Neutrophil (primary cell): ENCODE data around the gene PNLIPRP2.

Source experiments
- H3K27ac ChIP-seq: fragments of 200-600 bp; sonication (generic); 2 replicates; pipeline ENCODE4 v1.5.1; 2016; ENCODE audit warnings: mild to moderate bottlenecking, moderate library complexity
- H3K27me3 ChIP-seq: fragments of 200-600 bp; sonication (generic); 2 replicates; pipeline ENCODE4 v1.6.0; 2016; ENCODE audit warnings: mild to moderate bottlenecking
- H3K36me3 ChIP-seq: fragments of 200-600 bp; sonication (generic); 2 replicates; pipeline ENCODE4 v1.5.1; 2017
- H3K4me1 ChIP-seq, 2 experiments: fragments of 200-600 bp in 1 of 2; sonication (generic) in 1 of 2; 1 replicate in 1 of 2; 2 replicates in 1 of 2; pipeline versions ENCODE4 v1.5.1 to v1.6.1; 2013 to 2016; ENCODE audit warnings: low read depth in 1 of 2, low read length in 1 of 2, mild to moderate bottlenecking in 1 of 2, moderate library complexity in 1 of 2; ENCODE audit not compliant: control insufficient read depth in 1 of 2, insufficient read depth in 1 of 2
- H3K4me3 ChIP-seq, 2 experiments: fragments of 200-600 bp in 1 of 2; sonication (generic) in 1 of 2; 1 replicate in 1 of 2; 2 replicates in 1 of 2; pipeline ENCODE4 v1.5.1; 2013 to 2016; ENCODE audit warnings: low read depth in 1 of 2, low read length in 1 of 2, mild to moderate bottlenecking in 1 of 2, moderate library complexity in 1 of 2
- H3K9me3 ChIP-seq: fragments of 200-600 bp; sonication (generic); 2 replicates; pipeline ENCODE4 v1.5.1; 2016
- CTCF ChIP-seq: fragments of 200-600 bp; sonication (generic); IDR thresholded peaks from 2 replicates; pipeline ENCODE4 v1.5.1; 2016; ENCODE audit warnings: antibody characterized with exemption

Gene PNLIPRP2

GRCh38 chr10:116674901-116675423 is 54.2 kb downstream of the PNLIPRP2 start:
- H3K4me1 ChIP-seq = no peaks in the 10 kb centered on the region
- no peaks in the 10 kb centered on the region for H3K9me3 ChIP-seq
- no peak for TF ChIP-seq CTCF
- H3K4me3 ChIP-seq = no peak overlapping the region
- no peaks in the 10 kb centered on the region for H3K36me3 ChIP-seq
- H3K27me3 ChIP-seq = peaks cover 42% of the 10 kb centered on the region
- no peak overlapping the region for H3K27ac ChIP-seq

GRCh38 chr10:116676118-116676517 is 55.4 kb downstream of the PNLIPRP2 start:
- TF ChIP-seq CTCF = no peak
- Histone ChIP-seq H3K4me3 (no peak overlapping the region), H3K9me3 (no peaks in the 10 kb centered on the region), H3K4me1 (no peaks in the 10 kb centered on the region), H3K27me3 (peaks cover 31% of the 10 kb centered on the region), H3K36me3 (no peaks in the 10 kb centered on the region), H3K27ac (no peak overlapping the region)

- no peaks in the 10 kb centered on the region for H3K36me3 ChIP-seq
- H3K9me3 ChIP-seq = no peaks in the 10 kb centered on the region
- TF ChIP-seq CTCF = no peak
- H3K4me1 ChIP-seq = no peaks in the 10 kb centered on the region
- peaks cover 26% of the 10 kb centered on the region for H3K27me3 ChIP-seq
- no peak overlapping the region for H3K4me3 ChIP-seq
- H3K27ac ChIP-seq = no peak overlapping the region
Measured at GRCh38 chr10:116676633-116677032, 55.9 kb downstream of the PNLIPRP2 start.

GRCh38 chr10:116679351-116679750 is 58.6 kb downstream of the PNLIPRP2 start:
- Histone ChIP-seq H3K9me3 (no peaks in the 10 kb centered on the region), H3K27me3 (peaks cover 1% of the 10 kb centered on the region), H3K36me3 (no peaks in the 10 kb centered on the region), H3K4me3 (no peak overlapping the region), H3K27ac (no peak overlapping the region), H3K4me1 (no peaks in the 10 kb centered on the region)
- no peak for TF ChIP-seq CTCF

GRCh38 chr10:116683166-116683565 is 62.4 kb downstream of the PNLIPRP2 start:
- TF ChIP-seq CTCF = no peak
- Histone ChIP-seq H3K4me3 (no peak overlapping the region), H3K36me3 (no peaks in the 10 kb centered on the region), H3K27me3 (peaks cover under 1% of the 10 kb centered on the region), H3K9me3 (no peaks in the 10 kb centered on the region), H3K4me1 (no peaks in the 10 kb centered on the region), H3K27ac (no peak overlapping the region)

GRCh38 chr10:116683821-116684220 is 63.1 kb downstream of the PNLIPRP2 start:
- TF ChIP-seq CTCF = no peak

More at GRCh38 chr10:116683821-116684220, 63.1 kb downstream of the PNLIPRP2 start:
- Histone ChIP-seq H3K9me3 (no peaks in the 10 kb centered on the region), H3K4me3 (no peak overlapping the region), H3K27me3 (peaks cover 7% of the 10 kb centered on the region), H3K27ac (no peak overlapping the region), H3K4me1 (no peaks in the 10 kb centered on the region), H3K36me3 (no peaks in the 10 kb centered on the region)
